AG04450 (cell line): ENCODE data around the gene FAS. TPM values are rescaled to one million over a fixed set of nuclear protein-coding genes. Genes with fewer than 3 reads are reported as not detected.
A peak's percentile ranks its signal among the peaks of the same experiment; 100 is the strongest.

Source experiments
- CTCF ChIA-PET: fragments of 300-600, 350-600 bp; formaldehyde crosslinking; extraction: SDS; loops from one replicate; lab custom pipeline; 2022; ENCODE audit warnings: antibody characterized with exemption, inconsistent platforms; lab: Charles Lee
- POLR2A ChIA-PET: fragments of 350-600 bp; formaldehyde crosslinking; extraction: SDS; loops from one replicate; lab custom pipeline; 2021; ENCODE audit warnings: antibody characterized with exemption, inconsistent platforms; lab: Yijun Ruan, JAX
- DNase-seq: peaks from one replicate; pipeline ENCODE4 v3.0.0-alpha.2; 2011; ENCODE audit warnings: low read depth, low spot score
- H3K27ac ChIP-seq: one replicate; pipeline ENCODE4 v1.5.1; 2012; ENCODE audit warnings: low read depth, low read length, control low read depth
- H3K27me3 ChIP-seq: one replicate; pipeline ENCODE4 v1.6.0; 2012; ENCODE audit warnings: low read length; ENCODE audit not compliant: control insufficient read depth, insufficient read depth
- H3K4me3 ChIP-seq: 2 replicates; pipeline ENCODE4 v1.5.1; 2011; ENCODE audit warnings: mild to moderate bottlenecking, low read depth, low read length, control low read depth
- H3K9me3 ChIP-seq: 2 replicates; pipeline ENCODE4 v1.5.1; 2012; ENCODE audit warnings: low read length; ENCODE audit not compliant: control insufficient read depth, insufficient read depth
- CTCF ChIP-seq: IDR thresholded peaks from 2 replicates; pipeline ENCODE4 v1.5.1; 2011; ENCODE audit warnings: low read depth, low read length, control low read depth, inconsistent platforms
- polyA plus RNA-seq: library from polyadenylated mRNA; depleted of rRNA; stranded (reverse); fragments of >200 nt; gene quantifications from 2 replicates; pipeline ENCODE4 v1.2.3, GENCODE V29; 2011

Gene FAS
- polyA plus RNA-seq, 1 experiment = 78.4 TPM

- Histone ChIP-seq H3K27ac (no peak overlapping the region), H3K4me3 (no peak overlapping the region), H3K9me3 (no peaks in the 10 kb centered on the region), H3K27me3 (no peaks in the 10 kb centered on the region)
- TF ChIP-seq CTCF = no peak
- ChIA-PET POLR2A (interaction anchor here (0.6 kb wide), 1 partner anchor 19 kb away, joined by 3 read pairs; no protein-coding TSS in a partner anchor), CTCF (interaction anchor here (1.3 to 1.6 kb wide), 3 partner anchors 22 to 32 kb away, joined by 4 to 7 read pairs (median 4); no protein-coding TSS in a partner anchor)
- DNase-seq = no peak
Observed at GRCh38 chr10:88964869-88965415, 25.7 kb upstream of the FAS start.

- H3K4me3 ChIP-seq = no peak overlapping the region
- no peak for TF ChIP-seq CTCF
- no peak for DNase-seq
- ChIA-PET CTCF (interaction anchor here (1.4 kb wide), 1 partner anchor 20 kb away, joined by 10 read pairs; no protein-coding TSS in a partner anchor), POLR2A (no interaction called here)
- H3K27ac ChIP-seq = no peak overlapping the region
- no peaks in the 10 kb centered on the region for H3K27me3 ChIP-seq
- H3K9me3 ChIP-seq = no peaks in the 10 kb centered on the region
Observed at GRCh38 chr10:88966797-88967196, 23.8 kb upstream of the FAS start.

GRCh38 chr10:88968391-88968790 lies 22.2 kb upstream of the FAS start:
- Histone ChIP-seq H3K27me3 (no peaks in the 10 kb centered on the region), H3K9me3 (no peaks in the 10 kb centered on the region), H3K27ac (peak overlapping the region; percentile 23), H3K4me3 (no peak overlapping the region)
- ChIA-PET POLR2A (no interaction called here), CTCF (interaction anchor here (0.9 to 1.8 kb wide), 3 partner anchors 19 to 132 kb away, joined by 3 to 13 read pairs (median 4); no protein-coding TSS in a partner anchor)
- TF ChIP-seq CTCF = no peak
- DNase-seq = no peak

- CTCF ChIA-PET = interaction anchor here (0.7 kb wide), 1 partner anchor 1187 kb away, joined by 6 read pairs; no protein-coding TSS in a partner anchor
- H3K27me3 ChIP-seq = no peaks in the 10 kb centered on the region
- no peak for DNase-seq
- no peak overlapping the region for H3K27ac ChIP-seq
- TF ChIP-seq CTCF = no peak
- H3K9me3 ChIP-seq = no peaks in the 10 kb centered on the region
- no peak overlapping the region for H3K4me3 ChIP-seq
- POLR2A ChIA-PET = no interaction called here
Observed at GRCh38 chr10:88971221-88972061, 19.2 kb upstream of the FAS start.
